K562 (cell line): ENCODE results near the gene EFNA1. TPM values are rescaled to one million over a fixed set of nuclear protein-coding genes. Genes with fewer than 3 reads are reported as not detected.

Experiments
- BRF1 ChIP-seq: IDR thresholded peaks from 3 replicates; pipeline ENCODE4 v1.6.1; 2011; ENCODE audit warnings: borderline replicate concordance, mild to moderate bottlenecking; ENCODE audit not compliant: insufficient read length; ENCODE audit errors: extremely low read depth
- C11orf30 ChIP-seq: fragments of 450-650 bp; IDR thresholded peaks from 2 replicates; pipeline ENCODE4 v1.6.1; 2016; ENCODE audit warnings: low read depth, mild to moderate bottlenecking
- CCAR2 ChIP-seq: fragments of 200-400 bp; formaldehyde crosslinking; IDR thresholded peaks from 2 replicates; pipeline ENCODE4 v1.6.1; 2017; ENCODE audit warnings: mild to moderate bottlenecking, low read depth, low read length
- CHD1 ChIP-seq: fragments of 200-600 bp; sonication (generic); IDR thresholded peaks from one replicate; pipeline ENCODE4 v1.6.1; 2012; ENCODE audit warnings: mild to moderate bottlenecking, moderate library complexity, low read length, inconsistent platforms
- KHSRP ChIP-seq: fragments of 450-650 bp; IDR thresholded peaks from 2 replicates; pipeline ENCODE4 v1.6.1; 2017
- NFE2 ChIP-seq: IDR thresholded peaks from 2 replicates; pipeline ENCODE4 v1.6.1; 2014; ENCODE audit warnings: antibody characterized with exemption, low read depth
- NFIC ChIP-seq: fragments of 450-650 bp; IDR thresholded peaks from 2 replicates; pipeline ENCODE4 v1.6.1; 2017; ENCODE audit warnings: mild to moderate bottlenecking, inconsistent platforms
- SIRT6 ChIP-seq: IDR thresholded peaks from one replicate; pipeline ENCODE4 v1.6.1; 2012; ENCODE audit warnings: low read depth, mild to moderate bottlenecking, control low read depth, inconsistent platforms, low read length, moderate library complexity
- SRSF1 ChIP-seq: fragments of 200-400 bp; formaldehyde crosslinking; IDR thresholded peaks from 2 replicates; pipeline ENCODE4 v1.6.1; 2017; ENCODE audit warnings: mild to moderate bottlenecking, low read depth, low read length, moderate library complexity
- ZNF253 ChIP-seq: fragments of 250-450 bp; sonication (Bioruptor Pico); conservative IDR thresholded peaks from 2 replicates; pipeline ENCODE4 v1.6.1; 2021; ENCODE audit warnings: mild to moderate bottlenecking
- ZNF263 ChIP-seq: sonication (generic); formaldehyde crosslinking; IDR thresholded peaks from 2 replicates; pipeline ENCODE4 v1.8.0; 2022; ENCODE audit warnings: mild to moderate bottlenecking, missing genetic modification reagents, borderline replicate concordance
- ZNF282 ChIP-seq: sonication (generic); formaldehyde crosslinking; IDR thresholded peaks from 2 replicates; pipeline ENCODE4 v1.8.1; 2023; ENCODE audit warnings: missing genetic modification reagents
- ZNF384 ChIP-seq: IDR thresholded peaks from 2 replicates; pipeline ENCODE4 v1.6.1; 2012; ENCODE audit warnings: low read depth, low read length, improper control_type of control experiment
- ZNF707 ChIP-seq: fragments of 250-450 bp; sonication (Bioruptor Pico); conservative IDR thresholded peaks from 2 replicates; pipeline ENCODE4 v1.8.0; 2022; ENCODE audit warnings: inconsistent platforms, mild to moderate bottlenecking, moderate library complexity
- ZNF780A ChIP-seq: fragments of 250-450 bp; sonication (Bioruptor Pico); IDR thresholded peaks from 2 replicates; pipeline ENCODE4 v1.5.0; 2021; ENCODE audit warnings: mild to moderate bottlenecking
- ZNF830 ChIP-seq: fragments of 250-450 bp; sonication (Bioruptor Pico); IDR thresholded peaks from 2 replicates; pipeline ENCODE4 v1.5.0; 2021; ENCODE audit warnings: mild to moderate bottlenecking
- polyA plus RNA-seq, 8 experiments: library from polyadenylated mRNA; depleted of rRNA in 4 of 8; stranded (reverse) in 5 of 8; unstranded in 3 of 8; fragments of >200 nt; fragmentation: Nextera tagmentation in 2 of 8; fragmentation: Illumina TruSeq in 1 of 8; extraction: Ambion mirVana in 2 of 8; extraction: Trizol in 1 of 8; gene quantifications; 2 replicates each; pipeline versions ENCODE4 v1.2.1 to v1.2.3, GENCODE V29; 2011 to 2014; ENCODE audit warnings: inconsistent platforms in 1 of 8, missing spikeins in 1 of 8
- total RNA-seq, 7 experiments: library from RNA; depleted of rRNA in 6 of 7; stranded (reverse); fragments of >200 nt in 6 of 7; fragmentation: Illumina TruSeq in 2 of 7; extraction: Trizol in 2 of 7; gene quantifications; 2 replicates each; pipeline versions ENCODE4 v1.2.1 to v1.2.3, GENCODE V29; 2011 to 2021; ENCODE audit warnings: low replicate concordance in 1 of 7
- TF ChIP-seq, protein P1 (sequence below), 2 experiments: fragments of 450-650 bp; conservative IDR thresholded peaks; 2 replicates each; pipeline ENCODE4 v1.6.1; 2017; ENCODE audit warnings: mild to moderate bottlenecking in 2 of 2, moderate library complexity in 2 of 2
- TF ChIP-seq, protein P2 (sequence below): fragments of 200-600 bp; sonication (generic); IDR thresholded peaks from one replicate; pipeline ENCODE4 v1.6.1; 2012; ENCODE audit warnings: mild to moderate bottlenecking, low read depth, low read length, inconsistent platforms

The EFNA1 gene
- total and polyA plus RNA-seq, 9 of the 15 experiments (the other 6 are each of a cell fraction or from before 2014, with no cell fraction given), result 2.1 to 9.3 (median 3.0) TPM

DNA sequence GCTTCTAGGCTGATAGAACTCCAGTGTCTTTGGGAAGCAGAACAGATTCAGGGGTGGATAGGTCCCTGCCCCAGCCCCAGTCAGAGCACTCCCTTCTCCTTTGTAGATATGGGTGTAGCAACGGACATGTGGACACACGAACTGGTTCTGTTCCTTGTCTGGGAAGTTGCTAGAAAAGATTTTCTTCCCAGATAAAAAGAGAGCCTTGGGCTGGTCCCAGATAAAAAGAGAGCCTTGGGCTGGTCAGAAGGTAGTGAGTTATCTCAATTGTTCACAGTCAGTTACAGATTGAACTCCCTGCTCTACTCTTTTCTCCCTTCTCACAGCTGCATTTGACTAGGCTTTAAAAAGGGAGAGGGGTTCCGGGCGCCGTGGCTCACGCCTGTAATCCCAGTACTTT, 7.4 kb upstream of the EFNA1 start (continued):
- TF ChIP-seq ZNF282 (CRISPR knock-in tag) (no peak), CHD1 (no peak), ZNF780A (no peak), KHSRP (no peak), ZNF253 (no peak), CCAR2 (no peak), NFE2 (no peak), ZNF384 (no peak), NFIC (no peak), SIRT6 (no peak), SRSF1 (no peak), ZNF707 (CRISPR knock-in tag) (no peak), C11orf30 (no peak), ZNF830 (CRISPR knock-in tag) (no peak), ZNF263 (CRISPR knock-in tag) (no peak), BRF1 (no peak)
- TF ChIP-seq, protein P1, sequence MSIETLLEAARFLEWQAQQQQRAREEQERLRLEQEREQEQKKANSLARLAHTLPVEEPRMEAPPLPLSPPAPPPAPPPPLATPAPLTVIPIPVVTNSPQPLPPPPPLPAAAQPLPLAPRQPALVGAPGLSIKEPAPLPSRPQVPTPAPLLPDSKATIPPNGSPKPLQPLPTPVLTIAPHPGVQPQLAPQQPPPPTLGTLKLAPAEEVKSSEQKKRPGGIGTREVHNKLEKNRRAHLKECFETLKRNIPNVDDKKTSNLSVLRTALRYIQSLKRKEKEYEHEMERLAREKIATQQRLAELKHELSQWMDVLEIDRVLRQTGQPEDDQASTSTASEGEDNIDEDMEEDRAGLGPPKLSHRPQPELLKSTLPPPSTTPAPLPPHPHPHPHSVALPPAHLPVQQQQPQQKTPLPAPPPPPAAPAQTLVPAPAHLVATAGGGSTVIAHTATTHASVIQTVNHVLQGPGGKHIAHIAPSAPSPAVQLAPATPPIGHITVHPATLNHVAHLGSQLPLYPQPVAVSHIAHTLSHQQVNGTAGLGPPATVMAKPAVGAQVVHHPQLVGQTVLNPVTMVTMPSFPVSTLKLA (conservative IDR thresholded peaks at IDR 0.05), result no peak
- TF ChIP-seq, protein P2, sequence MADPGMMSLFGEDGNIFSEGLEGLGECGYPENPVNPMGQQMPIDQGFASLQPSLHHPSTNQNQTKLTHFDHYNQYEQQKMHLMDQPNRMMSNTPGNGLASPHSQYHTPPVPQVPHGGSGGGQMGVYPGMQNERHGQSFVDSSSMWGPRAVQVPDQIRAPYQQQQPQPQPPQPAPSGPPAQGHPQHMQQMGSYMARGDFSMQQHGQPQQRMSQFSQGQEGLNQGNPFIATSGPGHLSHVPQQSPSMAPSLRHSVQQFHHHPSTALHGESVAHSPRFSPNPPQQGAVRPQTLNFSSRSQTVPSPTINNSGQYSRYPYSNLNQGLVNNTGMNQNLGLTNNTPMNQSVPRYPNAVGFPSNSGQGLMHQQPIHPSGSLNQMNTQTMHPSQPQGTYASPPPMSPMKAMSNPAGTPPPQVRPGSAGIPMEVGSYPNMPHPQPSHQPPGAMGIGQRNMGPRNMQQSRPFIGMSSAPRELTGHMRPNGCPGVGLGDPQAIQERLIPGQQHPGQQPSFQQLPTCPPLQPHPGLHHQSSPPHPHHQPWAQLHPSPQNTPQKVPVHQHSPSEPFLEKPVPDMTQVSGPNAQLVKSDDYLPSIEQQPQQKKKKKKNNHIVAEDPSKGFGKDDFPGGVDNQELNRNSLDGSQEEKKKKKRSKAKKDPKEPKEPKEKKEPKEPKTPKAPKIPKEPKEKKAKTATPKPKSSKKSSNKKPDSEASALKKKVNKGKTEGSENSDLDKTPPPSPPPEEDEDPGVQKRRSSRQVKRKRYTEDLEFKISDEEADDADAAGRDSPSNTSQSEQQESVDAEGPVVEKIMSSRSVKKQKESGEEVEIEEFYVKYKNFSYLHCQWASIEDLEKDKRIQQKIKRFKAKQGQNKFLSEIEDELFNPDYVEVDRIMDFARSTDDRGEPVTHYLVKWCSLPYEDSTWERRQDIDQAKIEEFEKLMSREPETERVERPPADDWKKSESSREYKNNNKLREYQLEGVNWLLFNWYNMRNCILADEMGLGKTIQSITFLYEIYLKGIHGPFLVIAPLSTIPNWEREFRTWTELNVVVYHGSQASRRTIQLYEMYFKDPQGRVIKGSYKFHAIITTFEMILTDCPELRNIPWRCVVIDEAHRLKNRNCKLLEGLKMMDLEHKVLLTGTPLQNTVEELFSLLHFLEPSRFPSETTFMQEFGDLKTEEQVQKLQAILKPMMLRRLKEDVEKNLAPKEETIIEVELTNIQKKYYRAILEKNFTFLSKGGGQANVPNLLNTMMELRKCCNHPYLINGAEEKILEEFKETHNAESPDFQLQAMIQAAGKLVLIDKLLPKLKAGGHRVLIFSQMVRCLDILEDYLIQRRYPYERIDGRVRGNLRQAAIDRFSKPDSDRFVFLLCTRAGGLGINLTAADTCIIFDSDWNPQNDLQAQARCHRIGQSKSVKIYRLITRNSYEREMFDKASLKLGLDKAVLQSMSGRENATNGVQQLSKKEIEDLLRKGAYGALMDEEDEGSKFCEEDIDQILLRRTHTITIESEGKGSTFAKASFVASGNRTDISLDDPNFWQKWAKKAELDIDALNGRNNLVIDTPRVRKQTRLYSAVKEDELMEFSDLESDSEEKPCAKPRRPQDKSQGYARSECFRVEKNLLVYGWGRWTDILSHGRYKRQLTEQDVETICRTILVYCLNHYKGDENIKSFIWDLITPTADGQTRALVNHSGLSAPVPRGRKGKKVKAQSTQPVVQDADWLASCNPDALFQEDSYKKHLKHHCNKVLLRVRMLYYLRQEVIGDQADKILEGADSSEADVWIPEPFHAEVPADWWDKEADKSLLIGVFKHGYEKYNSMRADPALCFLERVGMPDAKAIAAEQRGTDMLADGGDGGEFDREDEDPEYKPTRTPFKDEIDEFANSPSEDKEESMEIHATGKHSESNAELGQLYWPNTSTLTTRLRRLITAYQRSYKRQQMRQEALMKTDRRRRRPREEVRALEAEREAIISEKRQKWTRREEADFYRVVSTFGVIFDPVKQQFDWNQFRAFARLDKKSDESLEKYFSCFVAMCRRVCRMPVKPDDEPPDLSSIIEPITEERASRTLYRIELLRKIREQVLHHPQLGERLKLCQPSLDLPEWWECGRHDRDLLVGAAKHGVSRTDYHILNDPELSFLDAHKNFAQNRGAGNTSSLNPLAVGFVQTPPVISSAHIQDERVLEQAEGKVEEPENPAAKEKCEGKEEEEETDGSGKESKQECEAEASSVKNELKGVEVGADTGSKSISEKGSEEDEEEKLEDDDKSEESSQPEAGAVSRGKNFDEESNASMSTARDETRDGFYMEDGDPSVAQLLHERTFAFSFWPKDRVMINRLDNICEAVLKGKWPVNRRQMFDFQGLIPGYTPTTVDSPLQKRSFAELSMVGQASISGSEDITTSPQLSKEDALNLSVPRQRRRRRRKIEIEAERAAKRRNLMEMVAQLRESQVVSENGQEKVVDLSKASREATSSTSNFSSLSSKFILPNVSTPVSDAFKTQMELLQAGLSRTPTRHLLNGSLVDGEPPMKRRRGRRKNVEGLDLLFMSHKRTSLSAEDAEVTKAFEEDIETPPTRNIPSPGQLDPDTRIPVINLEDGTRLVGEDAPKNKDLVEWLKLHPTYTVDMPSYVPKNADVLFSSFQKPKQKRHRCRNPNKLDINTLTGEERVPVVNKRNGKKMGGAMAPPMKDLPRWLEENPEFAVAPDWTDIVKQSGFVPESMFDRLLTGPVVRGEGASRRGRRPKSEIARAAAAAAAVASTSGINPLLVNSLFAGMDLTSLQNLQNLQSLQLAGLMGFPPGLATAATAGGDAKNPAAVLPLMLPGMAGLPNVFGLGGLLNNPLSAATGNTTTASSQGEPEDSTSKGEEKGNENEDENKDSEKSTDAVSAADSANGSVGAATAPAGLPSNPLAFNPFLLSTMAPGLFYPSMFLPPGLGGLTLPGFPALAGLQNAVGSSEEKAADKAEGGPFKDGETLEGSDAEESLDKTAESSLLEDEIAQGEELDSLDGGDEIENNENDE, result no peak
